CD14-positive monocyte (primary cell): Measurements from ENCODE around the gene SYNPO2. TPM values are rescaled to one million over a fixed set of nuclear protein-coding genes. Genes with fewer than 3 reads are reported as not detected.

Source experiments
- DNase-seq, 3 donors: peaks; one replicate each; pipeline ENCODE4 v3.0.0-alpha.2; 2011 to 2022
- H2AFZ ChIP-seq: 2 replicates; pipeline ENCODE4 v1.6.0; 2012; ENCODE audit warnings: mild to moderate bottlenecking, low read depth, low read length, inconsistent platforms; ENCODE audit not compliant: insufficient read depth, poor library complexity, severe bottlenecking
- H3K27ac ChIP-seq, 2 donors: 1 replicate in 1 of 2; 2 replicates in 1 of 2; pipeline ENCODE4 v1.5.1; 2012 to 2013; ENCODE audit warnings: low read length in 2 of 2, control low read depth in 1 of 2, inconsistent platforms in 1 of 2, low read depth in 1 of 2, mild to moderate bottlenecking in 1 of 2
- H3K27me3 ChIP-seq, 2 donors: one replicate each; pipeline versions ENCODE4 v1.6.0 to v1.6.1; 2011 to 2013; ENCODE audit warnings: low read length in 2 of 2; ENCODE audit not compliant: control insufficient read depth in 2 of 2, insufficient read depth in 2 of 2
- H3K36me3 ChIP-seq, 2 donors: replicated peaks in 1 of 2; 1 replicate in 1 of 2; 2 replicates in 1 of 2; pipeline versions ENCODE4 v1.5.1 to v1.6.1; 2012 to 2013; ENCODE audit warnings: low read length in 2 of 2, control low read depth in 1 of 2, inconsistent platforms in 1 of 2, mild to moderate bottlenecking in 1 of 2; ENCODE audit not compliant: insufficient read depth in 2 of 2, control insufficient read depth in 1 of 2
- H3K4me1 ChIP-seq, 2 donors: 1 replicate in 1 of 2; 2 replicates in 1 of 2; pipeline versions ENCODE4 v1.5.1 to v1.6.1; 2012 to 2013; ENCODE audit warnings: low read length in 2 of 2, control low read depth in 1 of 2, inconsistent platforms in 1 of 2, mild to moderate bottlenecking in 1 of 2, moderate library complexity in 1 of 2; ENCODE audit not compliant: insufficient read depth in 2 of 2, control insufficient read depth in 1 of 2
- H3K4me2 ChIP-seq: replicated peaks from 2 replicates; pipeline ENCODE3; 2012; ENCODE audit warnings: low read length, moderate library complexity, mild to moderate bottlenecking; ENCODE audit not compliant: poor library complexity, severe bottlenecking; ENCODE audit errors: extremely low read depth
- H3K4me3 ChIP-seq, 3 experiments: fragments of 200-600 bp in 1 of 3; sonication (generic) in 1 of 3; replicated peaks in 1 of 3; 1 replicate in 2 of 3; 2 replicates in 1 of 3; pipeline ENCODE4 v1.5.1; 2011 to 2013; ENCODE audit warnings: low read length in 3 of 3, mild to moderate bottlenecking in 3 of 3, control low read depth in 2 of 3, low read depth in 2 of 3, inconsistent platforms in 1 of 3, moderate library complexity in 1 of 3
- H3K79me2 ChIP-seq: 2 replicates; pipeline ENCODE4 v1.6.0; 2012; ENCODE audit warnings: mild to moderate bottlenecking, control low read depth, inconsistent platforms, low read length, moderate library complexity; ENCODE audit not compliant: insufficient read depth
- H3K9ac ChIP-seq: 2 replicates; pipeline ENCODE4 v1.6.0; 2017; ENCODE audit warnings: low read length, mild to moderate bottlenecking; ENCODE audit not compliant: insufficient read depth, poor library complexity, severe bottlenecking
- H3K9me3 ChIP-seq, 2 donors: replicated peaks in 1 of 2; 1 replicate in 1 of 2; 2 replicates in 1 of 2; pipeline versions ENCODE4 v1.5.1 to v1.6.1; 2012 to 2013; ENCODE audit warnings: low read length in 2 of 2, control low read depth in 1 of 2; ENCODE audit not compliant: control insufficient read depth in 1 of 2, insufficient read depth in 1 of 2
- H4K20me1 ChIP-seq: 2 replicates; pipeline ENCODE4 v1.6.0; 2012; ENCODE audit warnings: mild to moderate bottlenecking, low read length, control low read depth, moderate library complexity; ENCODE audit not compliant: insufficient read depth
- H3K27ac Mint-ChIP-seq, 7 donors: one replicate each; pipeline ENCODE4 v1.8.0; 2020; ENCODE audit warnings: mild to moderate bottlenecking in 7 of 7, mixed read lengths in 7 of 7, moderate library complexity in 6 of 7, inconsistent platforms in 2 of 7
- H3K27me3 Mint-ChIP-seq, 3 donors: one replicate each; pipeline ENCODE4 v1.8.0; 2021 to 2022; ENCODE audit warnings: low read depth in 3 of 3, mild to moderate bottlenecking in 3 of 3, mixed read lengths in 3 of 3, moderate library complexity in 3 of 3, inconsistent platforms in 1 of 3
- H3K36me3 Mint-ChIP-seq, 2 donors: one replicate each; pipeline ENCODE4 v1.8.0; 2020; ENCODE audit warnings: mixed read lengths in 2 of 2, inconsistent platforms in 1 of 2, mild to moderate bottlenecking in 1 of 2
- H3K4me1 Mint-ChIP-seq: one replicate; pipeline ENCODE4 v1.8.0; 2020; ENCODE audit warnings: mild to moderate bottlenecking, mixed read lengths
- H3K4me3 Mint-ChIP-seq, 2 donors: one replicate each; pipeline ENCODE4 v1.8.0; 2020; ENCODE audit warnings: mild to moderate bottlenecking in 2 of 2, mixed read lengths in 2 of 2, moderate library complexity in 1 of 2
- H3K9me3 Mint-ChIP-seq, 7 donors: one replicate each; pipeline ENCODE4 v1.8.0; 2020 to 2022; ENCODE audit warnings: mixed read lengths in 7 of 7, mild to moderate bottlenecking in 6 of 7, moderate library complexity in 6 of 7, inconsistent platforms in 2 of 7
- WGBS: methylation state at CpG from one replicate; pipeline ENCODE4 v1.1.5; 2013; ENCODE audit warnings: missing lambda C conversion rate; ENCODE audit not compliant: insufficient coverage; 5-methylcytosine and 5-hydroxymethylcytosine counted together
- intact Hi-C, 2 donors: fragments of 100-400 bp; cut with micrococcal nuclease; formaldehyde crosslinking; loops; one replicate each; pipeline versions ENCODE4 v1.15.0 to v1.15.1; 2023
- polyA plus RNA-seq, 3 donors: library from polyadenylated mRNA; depleted of rRNA in 1 of 3; unstranded in 2 of 3; stranded (reverse) in 1 of 3; fragments of 300-500 nt in 2 of 3; fragments of >200 nt in 1 of 3; fragmentation: Illumina TruSeq in 2 of 3; gene quantifications; 1 replicate in 2 of 3; 2 replicates in 1 of 3; pipeline ENCODE4 v1.2.3, GENCODE V29; 2012 to 2021
- TF ChIP-seq, protein P1 (sequence below): fragments of 200-600 bp; IDR thresholded peaks from one replicate; pipeline ENCODE4 v1.8.0; 2022; ENCODE audit warnings: antibody characterized with exemption, mild to moderate bottlenecking

The SYNPO2 gene
- polyA plus RNA-seq, 3 donors = 0.04 TPM; not detected in 2

DNA sequence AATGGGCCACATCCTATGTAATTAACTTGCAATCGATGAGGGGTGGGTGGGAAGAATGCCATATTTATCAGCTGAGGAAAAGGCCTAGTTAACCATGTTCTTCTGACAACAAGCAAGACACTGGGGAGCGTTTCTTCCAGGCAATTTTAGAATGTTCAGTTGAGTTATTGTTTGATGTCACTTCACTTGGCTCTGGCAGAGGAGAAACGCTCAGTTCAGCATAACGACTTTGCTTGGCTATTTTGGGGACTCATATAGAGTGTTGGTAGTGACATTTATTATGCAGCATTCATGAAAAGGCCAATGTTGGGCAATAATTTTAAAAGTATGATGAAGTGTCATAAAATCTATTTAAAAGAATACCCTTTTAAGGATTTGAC is 648 bp downstream of the SYNPO2 start:
- no peaks in the 10 kb centered on the region for H3K9me3 ChIP-seq
- peaks cover 17% of the 10 kb centered on the region for H3K4me1 Mint-ChIP-seq
- peaks cover 0 to 3% (median 0%) of the 10 kb centered on the region in 7 donors for H3K9me3 Mint-ChIP-seq
- H3K27me3 Mint-ChIP-seq = peaks cover 23 to 40% (median 27%) of the 10 kb centered on the region in 3 donors
- peak overlapping the region in 1 of 3 experiments; percentile 62 for H3K4me3 ChIP-seq
- WGBS = 72% methylated on average over 4 of the region's 4 CpGs
- TF ChIP-seq, protein P1, sequence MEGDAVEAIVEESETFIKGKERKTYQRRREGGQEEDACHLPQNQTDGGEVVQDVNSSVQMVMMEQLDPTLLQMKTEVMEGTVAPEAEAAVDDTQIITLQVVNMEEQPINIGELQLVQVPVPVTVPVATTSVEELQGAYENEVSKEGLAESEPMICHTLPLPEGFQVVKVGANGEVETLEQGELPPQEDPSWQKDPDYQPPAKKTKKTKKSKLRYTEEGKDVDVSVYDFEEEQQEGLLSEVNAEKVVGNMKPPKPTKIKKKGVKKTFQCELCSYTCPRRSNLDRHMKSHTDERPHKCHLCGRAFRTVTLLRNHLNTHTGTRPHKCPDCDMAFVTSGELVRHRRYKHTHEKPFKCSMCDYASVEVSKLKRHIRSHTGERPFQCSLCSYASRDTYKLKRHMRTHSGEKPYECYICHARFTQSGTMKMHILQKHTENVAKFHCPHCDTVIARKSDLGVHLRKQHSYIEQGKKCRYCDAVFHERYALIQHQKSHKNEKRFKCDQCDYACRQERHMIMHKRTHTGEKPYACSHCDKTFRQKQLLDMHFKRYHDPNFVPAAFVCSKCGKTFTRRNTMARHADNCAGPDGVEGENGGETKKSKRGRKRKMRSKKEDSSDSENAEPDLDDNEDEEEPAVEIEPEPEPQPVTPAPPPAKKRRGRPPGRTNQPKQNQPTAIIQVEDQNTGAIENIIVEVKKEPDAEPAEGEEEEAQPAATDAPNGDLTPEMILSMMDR = no peak
- no peak overlapping the region for H2AFZ ChIP-seq
- no peaks in the 10 kb centered on the region for H3K36me3 ChIP-seq
- no peak overlapping the region for H3K27ac Mint-ChIP-seq
- peaks cover 0 to 4% of the 10 kb centered on the region in 2 donors for H3K36me3 Mint-ChIP-seq
- peak overlapping the region in 1 of 2 donors; percentile 89 for H3K4me3 Mint-ChIP-seq
- no peaks in the 10 kb centered on the region for H3K79me2 ChIP-seq
- peaks cover 24 to 38% of the 10 kb centered on the region in 2 donors for H3K27me3 ChIP-seq
- DNase-seq = no peak
- no peak overlapping the region for H3K27ac ChIP-seq
- intact Hi-C loops = loop anchor here in 1 of 2 donors (5.0 kb wide), 1 partner anchor 117 kb away; no protein-coding TSS in a partner anchor
- no peaks in the 10 kb centered on the region for H4K20me1 ChIP-seq
- peak overlapping the region; percentile 64 for H3K4me2 ChIP-seq
- peaks cover 8 to 10% of the 10 kb centered on the region in 2 donors for H3K4me1 ChIP-seq
- H3K9ac ChIP-seq = no peak overlapping the region

DNA sequence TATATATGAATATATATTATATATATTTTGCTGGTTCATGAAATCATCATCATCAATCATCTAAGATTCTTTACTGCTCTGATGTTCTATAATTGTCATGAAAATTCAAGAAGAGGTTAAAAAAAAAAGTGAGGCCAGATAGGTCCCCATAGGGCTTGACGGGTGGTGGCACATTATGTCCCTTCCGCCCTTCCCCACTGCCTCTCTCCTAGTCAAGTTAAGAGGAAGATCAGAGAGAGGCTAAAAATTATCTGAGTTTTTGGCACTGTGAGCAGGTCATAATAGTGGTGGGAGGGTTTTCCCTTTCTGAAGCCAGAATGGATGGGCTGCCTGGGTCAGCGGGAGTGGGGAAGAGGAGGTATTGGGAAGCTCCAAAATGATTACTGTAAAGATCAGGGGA is 5.4 kb downstream of the SYNPO2 start:
- H3K79me2 ChIP-seq = no peaks in the 10 kb centered on the region
- H3K4me2 ChIP-seq = no peak overlapping the region
- intact Hi-C loops = no loop called here
- Mint-ChIP-seq H3K4me3 (no peak overlapping the region), H3K27me3 (peaks cover 11 to 20% (median 13%) of the 10 kb centered on the region in 3 donors), H3K9me3 (peaks cover 0 to 3% (median 0%) of the 10 kb centered on the region in 7 donors), H3K4me1 (peaks cover 9% of the 10 kb centered on the region), H3K27ac (no peak overlapping the region), H3K36me3 (peaks cover 0 to 2% of the 10 kb centered on the region in 2 donors)
- H3K4me3 ChIP-seq = no peak overlapping the region
- no peak for DNase-seq
- peaks cover 2 to 4% of the 10 kb centered on the region in 2 donors for H3K4me1 ChIP-seq
- WGBS = 100% methylated on average over 1 of the region's 3 CpGs
- H3K36me3 ChIP-seq = no peaks in the 10 kb centered on the region
- no peaks in the 10 kb centered on the region for H3K9me3 ChIP-seq
- TF ChIP-seq, protein P1 = no peak
- H3K27ac ChIP-seq = no peak overlapping the region
- H4K20me1 ChIP-seq = no peaks in the 10 kb centered on the region
- peaks cover 9 to 20% of the 10 kb centered on the region in 2 donors for H3K27me3 ChIP-seq
- H2AFZ ChIP-seq = no peak overlapping the region
- H3K9ac ChIP-seq = no peak overlapping the region
